Measurements from ENCODE around the gene ZNF557. TPM values are rescaled to one million over a fixed set of nuclear protein-coding genes. Genes with fewer than 3 reads are reported as not detected.
A peak's percentile ranks its signal among the peaks of the same experiment; 100 is the strongest.

Gene ZNF557
- total and polyA plus RNA-seq, 2 of the 4 experiments (the other 2 are of a cell fraction) = 3.7 to 21.1 TPM

- Histone ChIP-seq H3K56ac (ENCODE audit: extremely low read depth, insufficient read depth, low read length) (no peak overlapping the region), H3K4me2 (ENCODE audit: low read depth, low read length) (no peak overlapping the region), H2BK120ac (ENCODE audit: low read depth, low read length) (no peak overlapping the region), H3K79me1 (ENCODE audit: low read depth in 1 of 2, low read length in 2 of 2) (no peaks in the 10 kb centered on the region; a peak in 2 of 4 replicates), H4K91ac (ENCODE audit: insufficient read depth, low read depth, low read length) (no peak overlapping the region), H2AK9ac (replicated peaks; ENCODE audit: low read depth, low read length, poor library complexity) (no peak overlapping the region), H3K18ac (ENCODE audit: low read depth, low read length) (no peak overlapping the region), H3K27me3 (ENCODE audit: control insufficient read depth, insufficient read depth, low read length) (no peaks in the 10 kb centered on the region), H4K8ac (ENCODE audit: low read depth in 2 of 2, low read length in 2 of 2) (no peak overlapping the region), H2BK20ac (ENCODE audit: low read depth, low read length) (no peak overlapping the region), H3K14ac (replicated peaks; ENCODE audit: low read depth, low read length) (no peak overlapping the region), H4K5ac (ENCODE audit: low read depth, low read length) (no peak overlapping the region), H3K23ac (ENCODE audit: low read depth, low read length) (no peak overlapping the region), H2AK5ac (ENCODE audit: low read depth, low read length) (no peak overlapping the region), H2AFZ (replicated peaks; ENCODE audit: low read length, poor library complexity) (no peak overlapping the region), H3K9me3 (ENCODE audit: control insufficient read depth, insufficient read depth, low read length) (peaks cover 89% of the 10 kb centered on the region), H2BK5ac (ENCODE audit: low read depth, low read length, poor library complexity, severe bottlenecking) (no peak overlapping the region), H2BK15ac (ENCODE audit: low read depth, low read length) (no peak overlapping the region), H3K4me1 (ENCODE audit: control insufficient read depth, insufficient read depth, low read length) (no peaks in the 10 kb centered on the region), H3K9me1 (ENCODE audit: insufficient read depth, low read length) (no peaks in the 10 kb centered on the region), H3K4me3 (ENCODE audit: insufficient read depth, low read depth, low read length) (no peak overlapping the region), H4K20me1 (ENCODE audit: insufficient read depth, low read length) (no peaks in the 10 kb centered on the region), H3K27ac (ENCODE audit: insufficient read depth, low read length) (no peak overlapping the region), H3K36me3 (ENCODE audit: control insufficient read depth, insufficient read depth, low read length) (peaks cover 69% of the 10 kb centered on the region), H3K9ac (ENCODE audit: low read depth, low read length) (no peak overlapping the region), H3K4ac (ENCODE audit: low read depth, low read length) (no peak overlapping the region)
- ChIA-PET CTCF (interaction anchor here (0.6 kb wide), 1 partner anchor 11 kb away, joined by 5 read pairs; no protein-coding TSS in a partner anchor), POLR2A (ENCODE audit: unreplicated experiment) (no interaction called here)
- BruUV-seq (replicated peaks) = no TSS peak
- intact Hi-C loops (cut with micrococcal nuclease) (no loop called here), in situ Hi-C loops (cut with MboI; ENCODE audit: low sequenced_read_pairs) (no loop called here), dilution Hi-C loops (cut with HindIII; ENCODE audit: low sequenced_read_pairs, unreplicated experiment) (no loop called here)
- ATAC-seq (ENCODE audit: low read depth) (no peak), DNase-seq (peak; percentile 38)
- WGBS, 2 experiments (ENCODE audit: extremely low coverage in 2 of 2, insufficient read length in 1 of 2) = 100% methylated on average over 2 of the region's 15 CpGs; no CpG with 5 or more reads in 1 of the 2 experiments
- no peak for TF ChIP-seq POLR2A (IDR thresholded peaks at IDR 0.05; ENCODE audit: low read depth, low read length)
- TF ChIP-seq MXI1 (IDR thresholded peaks at IDR 0.05; ENCODE audit: borderline replicate concordance, low read depth, low read length) = no peak
- no peak for TF ChIP-seq USF2 (IDR thresholded peaks at IDR 0.05; ENCODE audit: low read depth, low read length)
- TF ChIP-seq CTCF (conservative IDR thresholded peaks at IDR 0.05; ENCODE audit: low read depth, low read length) = no peak
- no peak for TF ChIP-seq CHD1 (IDR thresholded peaks at IDR 0.05; ENCODE audit: low read depth, low read length)
- no peak for TF ChIP-seq SMC3 (IDR thresholded peaks at IDR 0.05; ENCODE audit: low read depth, low read length)
- peak; percentile 92 for TF ChIP-seq RCOR1 (IDR thresholded peaks at IDR 0.05; ENCODE audit: insufficient replicate concordance, low read length)
- TF ChIP-seq CEBPB (IDR thresholded peaks at IDR 0.05; ENCODE audit: low read depth, low read length) = no peak
- TF ChIP-seq RFX5 (IDR thresholded peaks at IDR 0.05; ENCODE audit: low read depth, low read length) = no peak
These were observed 13.8 kb downstream of the ZNF557 start for GRCh38 chr19:7083076-7083956.

Measured in IMR-90 (cell line).